Stimulated activated CD8-positive, alpha-beta memory T cell treated with anti-CD3 and anti-CD28 coated beads, Interleukin-2, amount 100 ng/mL, for 1 hour (primary cell): ENCODE results near the gene POGZ.
"Not testable (repeated sequence)": the region's sequence is repeated elsewhere in the genome, so short reads cannot be mapped to it uniquely, and the experiment has no call there.

Experiments
- DNase-seq, 2 donors: peaks; one replicate each; pipeline ENCODE4 v3.0.0-alpha.2; 2020; ENCODE audit warnings: low read depth in 2 of 2

The POGZ gene

DNA sequence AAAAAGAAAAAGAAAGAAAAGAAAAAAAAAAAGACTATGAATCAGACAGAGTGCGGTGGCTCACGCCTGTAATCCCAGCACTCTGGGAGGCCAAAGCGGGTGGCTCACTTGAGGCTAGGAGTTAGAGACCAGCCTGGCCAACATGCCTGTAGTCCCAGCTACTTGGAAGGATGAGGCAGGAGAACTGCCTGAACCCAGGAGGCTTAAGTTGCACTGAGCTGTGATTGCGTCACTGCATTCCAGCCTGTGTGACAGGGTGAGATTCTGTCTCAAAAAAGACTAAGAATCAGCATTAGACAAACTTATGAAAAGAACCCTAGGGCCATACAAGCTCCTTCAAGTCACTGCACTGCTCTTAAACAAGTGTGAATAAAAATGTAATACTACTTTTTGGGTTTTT is 43.1 kb downstream of the POGZ start:
- no peak for DNase-seq

GRCh38 chr1:151411884-151412283 is 47.4 kb downstream of the POGZ start:
- no peak for DNase-seq

GRCh38 chr1:151408891-151409290 is 50.4 kb downstream of the POGZ start:
- DNase-seq, result no peak

- DNase-seq, result no peak
Measured at GRCh38 chr1:151407304-151407703, 52.0 kb downstream of the POGZ start.

- DNase-seq, result no peak
Measured at GRCh38 chr1:151406176-151406575, 53.1 kb downstream of the POGZ start.

GRCh38 chr1:151405187-151405951 is 53.9 kb downstream of the POGZ start:
- DNase-seq, result no peak

DNA sequence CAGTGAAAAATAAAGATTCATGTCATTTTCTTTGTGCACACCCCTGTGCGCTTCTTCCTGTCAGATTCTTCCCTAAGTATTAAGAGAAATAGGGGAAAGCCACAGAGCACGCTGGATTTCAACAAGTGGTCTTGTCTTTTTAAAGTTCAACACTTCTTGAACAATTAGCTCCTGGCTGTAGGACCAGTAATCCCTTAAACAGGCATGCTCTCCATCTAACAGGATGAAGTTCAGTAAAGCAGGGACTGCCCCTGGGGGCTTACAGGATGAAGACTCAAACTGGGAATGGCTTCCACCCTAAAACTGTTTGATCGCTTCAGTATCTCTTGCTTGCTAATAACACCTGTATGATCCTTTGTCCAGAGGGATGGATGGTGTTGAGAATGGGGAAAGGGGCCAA is 55.7 kb downstream of the POGZ start:
- no peak for DNase-seq

GRCh38 chr1:151402764-151403163 is 56.5 kb downstream of the POGZ start:
- DNase-seq, result no peak

GRCh38 chr1:151401860-151402259 is 57.4 kb downstream of the POGZ start:
- DNase-seq, result no peak

GRCh38 chr1:151401125-151401788 is 58.0 kb downstream of the POGZ start:
- DNase-seq, result no peak

GRCh38 chr1:151399324-151400171 is 59.7 kb downstream of the POGZ start, which contains the start of gene PSMB4:
TSS of gene PSMB4 (plus strand) at chr1:151399573. CDS start at chr1:151399588, 15 bp downstream.
- DNase-seq, result peak; percentile 54 to 64

DNA sequence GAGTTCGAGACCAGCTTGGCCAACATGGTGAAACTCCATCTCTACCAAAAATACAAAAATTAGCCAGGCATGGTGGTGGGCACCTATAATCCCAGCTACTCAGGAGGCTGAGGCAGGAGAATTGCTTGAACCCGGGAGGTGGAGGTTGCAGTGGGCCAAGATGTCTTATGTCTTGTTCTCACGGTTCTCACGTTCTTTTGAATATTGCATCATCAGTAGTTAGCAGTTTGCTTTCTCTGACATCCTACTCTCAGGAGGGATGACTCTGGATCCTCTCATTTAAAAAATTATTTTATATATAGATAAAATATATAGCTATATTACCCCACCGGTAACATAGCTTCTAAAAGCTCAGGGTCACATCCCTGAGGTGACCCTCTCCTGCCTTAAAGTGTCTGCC is 63.0 kb downstream of the POGZ start:
- DNase-seq, result not testable (repeated sequence)

DNA sequence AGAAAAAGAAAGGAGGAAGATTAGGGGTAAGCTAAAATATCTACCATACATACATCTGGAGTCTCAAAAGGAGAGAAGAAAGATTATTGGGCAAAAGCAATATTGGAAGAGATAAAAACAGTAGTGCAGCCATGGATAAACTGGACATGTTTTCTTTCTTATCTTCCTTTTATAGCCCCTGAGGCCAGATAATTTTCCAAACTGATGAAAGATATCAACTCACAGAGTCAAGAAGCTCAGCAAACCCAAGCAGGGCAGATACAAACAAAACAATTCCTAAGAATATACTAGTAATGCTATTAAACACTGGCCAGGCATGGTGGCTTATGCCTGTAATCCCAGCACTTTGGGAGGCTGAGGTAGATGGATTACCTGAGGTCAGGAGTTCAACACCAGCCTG is 65.7 kb downstream of the POGZ start:
- no peak for DNase-seq

DNA sequence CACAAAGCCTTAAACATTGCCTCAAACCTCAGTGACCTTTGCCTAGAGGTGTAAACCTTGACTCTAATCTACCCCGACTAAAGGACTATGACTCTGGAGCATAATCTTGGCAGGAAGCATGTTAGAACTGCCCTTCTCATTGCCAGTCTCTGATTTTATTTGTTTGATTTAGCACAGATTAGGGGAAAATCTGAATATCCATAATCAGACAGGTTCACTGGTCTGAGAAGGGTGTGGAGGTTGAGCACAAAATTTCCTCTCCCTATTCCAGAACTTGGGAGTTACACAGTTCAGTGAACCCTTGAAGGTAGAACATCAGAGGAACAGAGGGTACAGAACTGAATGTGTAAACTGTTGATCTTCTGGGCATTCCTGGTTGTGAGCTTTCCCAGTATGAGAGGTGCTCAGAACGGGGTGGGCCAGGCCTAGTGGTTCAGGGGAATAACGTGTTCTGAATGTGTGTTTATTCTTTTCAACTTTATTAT is 68.2 kb downstream of the POGZ start:
- no peak for DNase-seq

DNA sequence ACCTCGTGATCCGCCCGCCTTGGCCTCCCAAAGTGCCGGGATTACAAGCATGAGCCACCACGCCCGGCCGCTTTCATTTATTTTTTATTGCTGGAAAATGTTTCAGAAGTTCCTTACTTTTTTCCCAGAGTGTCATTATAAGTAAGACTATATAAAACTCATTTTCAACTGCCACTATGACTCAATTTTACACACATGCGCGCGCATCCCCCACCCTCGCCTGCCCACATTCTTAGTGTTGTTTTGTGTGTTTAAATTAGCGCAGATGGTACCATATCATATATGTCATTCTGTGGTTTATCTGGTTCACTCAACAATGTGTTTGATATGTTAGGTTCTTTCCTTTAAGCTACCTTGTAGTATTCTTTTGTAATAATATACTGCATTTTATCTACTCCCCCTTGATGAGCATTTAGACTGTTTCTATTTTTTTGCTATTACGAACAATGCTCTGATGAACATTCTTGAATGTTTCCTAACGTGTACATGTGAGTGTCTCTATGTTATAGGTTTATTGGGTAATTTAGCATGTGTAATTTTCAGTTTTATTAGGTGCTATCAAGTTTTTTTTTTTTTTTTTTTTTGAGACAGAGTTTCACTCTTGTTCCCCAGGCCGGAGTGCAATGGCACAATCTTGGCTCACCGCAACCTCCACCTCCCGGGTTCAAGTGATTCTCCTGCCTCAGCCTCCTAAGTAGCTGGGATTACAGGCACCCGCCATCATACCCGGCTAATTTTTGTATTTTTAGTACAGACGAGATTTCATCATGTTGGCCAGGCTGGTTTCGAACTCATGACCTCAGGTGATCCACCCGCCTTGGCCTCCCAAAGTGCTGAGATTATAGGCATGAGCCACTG is 68.8 kb downstream of the POGZ start:
- not testable (repeated sequence) for DNase-seq

DNA sequence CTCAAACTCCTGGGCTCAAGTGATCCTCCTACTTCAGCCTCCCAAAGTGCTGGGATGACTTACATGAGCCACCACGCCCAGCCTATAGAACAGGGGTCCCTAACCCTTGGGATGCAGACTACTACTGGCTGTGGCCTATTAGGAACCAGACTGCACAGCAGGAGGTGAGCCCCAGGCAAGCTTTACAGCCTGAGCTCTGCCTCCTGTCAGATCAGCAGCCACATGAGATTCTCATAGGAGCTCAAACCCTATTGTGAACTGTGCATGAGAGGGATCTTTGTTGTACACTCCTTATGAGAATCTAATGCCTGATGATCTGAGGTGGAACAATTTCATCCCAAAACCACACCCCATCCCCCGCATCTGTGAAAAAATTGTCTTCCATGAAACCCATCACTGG is 73.3 kb downstream of the POGZ start:
- DNase-seq, result no peak

DNA sequence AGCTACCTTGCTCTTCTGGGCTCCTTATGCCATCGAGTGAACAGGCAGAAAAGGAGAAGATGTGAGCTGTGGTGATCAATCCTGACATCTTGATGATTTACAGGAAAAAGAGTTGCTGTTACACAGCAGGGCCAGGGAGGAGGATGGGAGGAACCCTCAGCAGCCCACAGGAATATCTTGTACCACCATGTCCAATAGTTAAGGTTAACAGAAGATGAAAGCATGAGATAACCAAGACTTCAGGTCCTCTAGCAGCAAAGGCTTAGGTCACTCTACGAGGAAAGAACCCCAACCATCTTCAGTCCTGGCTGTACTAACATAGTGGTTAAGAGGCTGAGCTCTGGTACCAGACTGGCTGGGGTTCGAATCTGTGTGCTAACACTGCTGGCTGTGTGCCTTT is 74.7 kb downstream of the POGZ start:
- no peak for DNase-seq

- no peak for DNase-seq
Measured at GRCh38 chr1:151377150-151377884, 82.0 kb downstream of the POGZ start.

- no peak for DNase-seq
Measured at GRCh38 chr1:151373196-151373595, 86.1 kb downstream of the POGZ start.

- DNase-seq, result no peak
Measured at GRCh38 chr1:151372058-151372934, 87.0 kb downstream of the POGZ start, which contains the start of gene SELENBP1. TSS of gene SELENBP1 (minus strand) at chr1:151372705. CDS start at chr1:151372641, 64 bp downstream.
